NCI-H510A treated with DMSO at 0.1 percent for 48 hours (cell line): ENCODE measurements around the gene ST3GAL3.

Experiments used
- DNase-seq: peaks from one replicate; lab custom pipeline; 2025; lab: John Stamatoyannopoulos, UW

Gene ST3GAL3

DNA sequence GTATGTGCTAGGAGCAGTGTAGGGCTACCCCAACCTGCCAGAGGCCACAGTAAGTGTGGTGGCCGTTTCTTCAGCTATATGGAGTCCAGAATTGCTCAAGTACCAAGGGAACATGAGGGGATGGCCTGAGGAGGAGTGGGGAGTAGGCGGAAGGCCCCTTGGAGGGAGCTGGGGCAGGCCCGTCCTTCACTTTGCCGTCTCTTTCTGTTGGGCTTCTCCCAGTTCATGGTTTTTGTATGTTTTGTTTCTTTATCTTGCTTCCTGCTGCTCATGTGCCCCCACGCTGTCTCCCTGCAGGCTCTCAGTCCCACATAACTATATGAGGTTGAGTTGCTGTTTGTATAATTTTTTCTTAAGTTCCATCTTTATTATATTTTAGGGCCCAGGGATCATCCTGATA is 256.6 kb downstream of the ST3GAL3 start:
- no peak for DNase-seq

DNA sequence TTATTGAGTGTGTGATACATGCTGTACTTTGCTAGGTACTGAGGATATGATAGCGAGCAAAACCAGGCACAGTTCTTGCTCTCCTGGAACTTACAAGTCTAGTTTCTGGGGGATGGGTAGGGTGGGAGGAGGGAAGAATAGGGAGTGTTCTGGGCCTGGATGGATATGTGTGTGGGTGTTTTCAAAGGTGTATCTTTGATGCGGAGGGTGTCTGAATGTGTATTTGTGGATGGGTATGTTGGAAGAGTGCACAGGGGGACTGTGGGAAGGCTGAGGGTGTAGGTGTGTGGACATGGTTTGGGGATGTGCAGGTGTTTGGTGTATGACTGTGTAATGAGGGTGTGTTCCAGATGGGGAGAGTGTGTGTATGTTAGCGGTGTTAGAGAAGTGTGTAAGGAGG is 258.0 kb downstream of the ST3GAL3 start:
- DNase-seq = no peak

DNA sequence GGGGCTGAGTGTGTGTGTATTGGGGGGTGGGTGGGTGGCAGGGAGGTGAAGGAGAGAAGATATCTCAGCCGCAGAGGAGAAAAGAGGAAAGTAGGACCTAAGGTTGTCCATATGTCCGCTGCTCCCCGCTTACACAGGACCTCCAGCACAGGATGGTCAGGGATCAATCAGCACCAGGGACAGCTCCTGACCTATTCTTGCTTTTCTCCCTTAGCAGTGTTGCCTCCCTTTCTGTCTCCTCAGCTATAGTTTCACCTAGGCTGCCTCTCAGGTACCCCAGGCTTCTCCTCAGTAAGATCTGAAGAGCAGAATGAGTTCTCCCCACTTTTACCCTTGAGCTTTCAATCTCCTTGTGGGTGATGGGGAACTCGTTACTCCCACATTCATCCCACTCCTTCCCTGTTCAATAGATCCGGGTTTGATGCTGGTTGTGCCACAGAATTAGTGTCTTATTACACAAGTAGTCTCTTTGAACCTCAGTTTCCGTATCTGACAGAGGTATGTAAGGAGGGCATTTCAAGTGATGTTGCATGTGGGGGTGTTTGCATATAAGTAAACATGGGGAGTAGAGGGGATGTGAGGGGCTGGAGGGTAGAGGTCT is 261.1 kb downstream of the ST3GAL3 start:
- DNase-seq = no peak

DNA sequence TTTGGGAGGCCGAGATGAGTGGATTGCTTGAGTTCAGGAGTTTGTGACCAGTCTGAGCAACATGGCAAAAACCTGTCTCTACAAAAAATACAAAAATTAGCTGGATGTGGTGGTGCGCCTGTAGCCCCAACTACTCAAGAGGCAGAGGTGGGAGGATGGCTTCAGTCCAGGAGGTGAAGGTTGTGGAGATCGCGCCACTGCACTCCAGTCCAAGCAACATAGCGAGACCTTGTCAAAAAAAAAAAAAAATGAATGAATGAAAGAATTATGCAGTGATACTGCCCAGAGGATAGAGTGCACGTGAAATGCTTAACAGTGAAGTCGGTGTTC is 262.0 kb downstream of the ST3GAL3 start:
- DNase-seq = no peak

DNA sequence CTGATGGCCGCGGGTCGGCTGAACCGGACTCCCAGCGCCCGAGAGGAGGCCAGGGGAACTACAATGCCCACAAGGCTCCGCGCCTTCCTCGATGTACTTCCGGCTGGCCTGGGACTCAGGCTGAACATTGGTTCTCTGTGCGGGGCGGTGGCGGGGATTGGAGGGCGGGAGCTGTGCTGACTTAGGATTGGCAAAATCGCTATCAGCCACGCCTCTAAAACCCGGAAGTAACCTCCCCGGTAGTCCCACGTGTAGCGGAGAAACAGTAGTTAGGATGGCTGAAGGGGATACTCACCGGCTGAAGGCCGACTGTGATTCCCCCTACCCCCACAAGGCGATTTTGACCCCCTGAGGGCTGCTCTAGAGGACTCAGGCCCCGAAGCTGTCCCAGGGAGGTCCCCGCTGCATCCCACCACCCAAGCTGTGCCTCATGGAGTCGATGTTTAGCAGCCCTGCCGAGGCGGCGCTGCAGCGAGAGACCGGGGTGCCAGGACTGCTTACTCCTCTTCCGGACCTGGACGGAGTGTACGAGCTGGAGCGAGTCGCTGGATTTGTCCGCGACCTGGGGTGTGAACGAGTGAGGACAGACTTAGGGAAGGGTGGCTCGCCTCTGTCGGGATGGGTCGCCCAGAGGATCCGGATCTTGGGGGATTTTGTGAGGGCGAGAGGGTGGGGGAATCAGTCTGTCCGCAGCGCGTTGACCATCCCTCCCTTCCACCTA is 262.6 kb downstream of the ST3GAL3 start, which contains the start of gene DPH2:
DPH2 (plus strand) TSS at position 265 of the 721 bp plus-strand sequence; CDS start at position 431, 166 bp downstream.
- DNase-seq = peak; percentile 100

DNA sequence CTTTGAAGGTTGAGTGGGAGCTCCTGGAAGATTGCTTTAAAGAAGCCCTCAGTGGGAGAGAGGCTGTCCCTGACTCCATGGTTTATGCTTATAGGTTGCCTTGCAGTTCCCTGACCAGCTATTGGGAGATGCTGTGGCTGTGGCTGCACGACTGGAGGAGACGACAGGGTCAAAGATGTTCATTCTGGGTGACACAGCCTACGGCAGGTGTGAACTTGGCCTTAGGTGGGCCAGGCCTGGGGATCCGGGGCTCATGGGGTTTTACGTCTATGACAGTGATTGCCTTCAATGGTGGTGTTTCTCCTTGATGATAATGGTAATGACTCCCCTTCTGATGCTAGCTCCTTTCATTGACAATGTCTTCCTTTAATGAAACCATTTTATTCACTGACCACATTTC is 263.2 kb downstream of the ST3GAL3 start:
- DNase-seq = no peak

DNA sequence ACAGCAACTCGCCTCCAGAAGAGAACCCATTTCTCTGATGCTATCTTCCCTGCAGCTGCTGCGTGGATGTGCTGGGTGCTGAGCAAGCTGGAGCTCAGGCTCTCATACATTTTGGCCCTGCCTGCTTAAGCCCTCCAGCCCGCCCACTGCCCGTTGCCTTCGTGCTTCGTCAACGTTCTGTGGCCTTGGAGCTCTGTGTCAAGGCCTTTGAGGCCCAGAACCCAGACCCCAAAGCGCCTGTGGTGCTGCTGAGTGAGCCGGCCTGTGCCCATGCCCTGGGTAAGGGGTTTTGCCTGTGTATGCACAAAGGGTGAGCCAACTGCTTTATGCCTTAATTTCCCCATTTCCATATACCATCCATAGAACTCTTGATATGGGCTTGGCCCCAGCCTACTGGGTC is 263.6 kb downstream of the ST3GAL3 start:
- no peak for DNase-seq

DNA sequence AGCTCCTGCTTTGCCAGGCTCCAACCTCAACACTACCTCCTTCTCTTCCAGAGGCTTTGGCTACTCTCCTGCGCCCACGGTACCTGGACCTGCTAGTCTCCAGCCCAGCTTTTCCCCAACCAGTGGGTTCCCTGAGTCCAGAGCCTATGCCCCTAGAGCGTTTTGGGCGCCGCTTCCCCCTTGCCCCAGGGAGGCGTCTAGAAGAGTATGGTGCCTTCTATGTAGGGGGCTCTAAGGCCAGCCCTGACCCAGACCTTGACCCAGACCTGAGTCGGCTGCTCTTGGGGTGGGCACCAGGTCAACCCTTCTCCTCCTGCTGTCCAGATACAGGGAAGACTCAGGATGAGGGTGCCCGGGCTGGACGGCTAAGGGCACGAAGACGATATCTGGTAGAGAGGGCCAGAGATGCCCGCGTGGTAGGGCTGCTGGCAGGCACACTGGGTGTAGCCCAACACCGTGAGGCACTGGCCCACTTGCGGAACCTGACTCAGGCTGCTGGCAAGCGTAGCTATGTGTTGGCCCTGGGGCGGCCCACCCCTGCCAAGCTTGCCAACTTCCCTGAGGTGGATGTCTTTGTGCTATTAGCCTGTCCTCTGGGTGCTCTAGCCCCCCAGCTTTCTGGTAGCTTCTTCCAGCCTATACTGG is 264.1 kb downstream of the ST3GAL3 start:
- no peak for DNase-seq

DNA sequence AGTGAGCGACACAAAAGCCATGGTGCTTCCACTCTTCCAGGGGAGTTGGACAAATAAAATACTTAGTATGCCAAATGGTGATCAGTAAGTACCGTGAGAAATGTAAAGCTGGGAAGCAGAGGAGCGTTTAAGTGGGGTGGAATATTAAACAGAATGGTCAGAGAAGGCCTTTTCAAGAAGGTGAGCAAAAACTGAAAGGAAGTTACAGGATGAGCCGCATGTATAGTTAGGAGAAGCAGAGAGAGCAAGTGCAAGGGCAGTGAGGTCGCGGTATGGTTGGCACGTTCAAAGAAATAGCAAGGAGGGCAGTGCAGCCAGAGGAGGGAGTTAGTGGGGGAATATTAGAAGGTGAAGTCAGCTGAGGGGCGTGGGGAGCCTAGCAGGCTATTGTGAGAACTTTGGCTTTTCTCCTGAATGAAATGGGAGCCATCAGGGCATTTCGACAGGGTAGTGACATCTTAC is 266.7 kb downstream of the ST3GAL3 start:
- DNase-seq = peak; percentile 100

DNA sequence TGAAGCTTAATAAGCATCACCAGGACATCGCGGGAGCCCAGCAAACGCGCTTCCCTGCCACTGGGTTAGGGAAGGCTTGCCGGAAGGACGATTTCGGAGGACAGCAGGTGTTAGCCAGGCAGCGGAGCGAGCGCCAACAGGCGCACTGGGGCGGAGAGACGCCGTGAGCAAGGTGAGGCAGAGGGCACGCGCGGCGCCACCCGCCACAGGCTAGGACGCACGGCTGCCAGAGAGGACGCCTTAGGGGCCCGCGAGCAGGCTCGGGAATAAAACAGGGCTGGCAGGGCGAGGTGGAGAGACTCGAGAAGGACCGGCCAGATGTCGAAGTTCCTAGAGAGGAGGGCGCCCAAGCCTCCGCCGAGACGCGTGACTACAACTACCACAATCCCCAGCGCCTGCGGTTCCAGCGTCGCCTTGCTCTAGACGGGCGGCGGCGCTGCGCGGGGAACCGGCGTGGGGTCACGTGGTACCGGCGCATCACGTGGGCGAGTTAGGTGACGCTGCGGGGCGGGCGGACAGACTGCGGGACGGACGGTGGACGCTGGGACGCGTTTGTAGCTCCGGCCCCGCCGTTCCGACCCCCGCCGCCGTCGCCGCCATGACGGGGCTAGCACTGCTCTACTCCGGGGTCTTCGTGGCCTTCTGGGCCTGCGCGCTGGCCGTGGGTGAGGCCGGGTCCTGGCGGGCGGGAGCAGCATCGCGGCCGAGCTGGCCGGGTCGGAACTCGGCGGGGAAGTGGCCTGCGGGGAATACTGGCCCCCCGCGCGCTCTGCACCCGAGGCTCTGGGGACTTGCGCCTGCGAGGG is 267.3 kb downstream of the ST3GAL3 start, which contains the start of gene ATP6V0B:
ATP6V0B (plus strand) TSS at position 518 of the 806 bp plus-strand sequence; CDS start at position 599, 81 bp downstream.
- peak; percentile 100 for DNase-seq

DNA sequence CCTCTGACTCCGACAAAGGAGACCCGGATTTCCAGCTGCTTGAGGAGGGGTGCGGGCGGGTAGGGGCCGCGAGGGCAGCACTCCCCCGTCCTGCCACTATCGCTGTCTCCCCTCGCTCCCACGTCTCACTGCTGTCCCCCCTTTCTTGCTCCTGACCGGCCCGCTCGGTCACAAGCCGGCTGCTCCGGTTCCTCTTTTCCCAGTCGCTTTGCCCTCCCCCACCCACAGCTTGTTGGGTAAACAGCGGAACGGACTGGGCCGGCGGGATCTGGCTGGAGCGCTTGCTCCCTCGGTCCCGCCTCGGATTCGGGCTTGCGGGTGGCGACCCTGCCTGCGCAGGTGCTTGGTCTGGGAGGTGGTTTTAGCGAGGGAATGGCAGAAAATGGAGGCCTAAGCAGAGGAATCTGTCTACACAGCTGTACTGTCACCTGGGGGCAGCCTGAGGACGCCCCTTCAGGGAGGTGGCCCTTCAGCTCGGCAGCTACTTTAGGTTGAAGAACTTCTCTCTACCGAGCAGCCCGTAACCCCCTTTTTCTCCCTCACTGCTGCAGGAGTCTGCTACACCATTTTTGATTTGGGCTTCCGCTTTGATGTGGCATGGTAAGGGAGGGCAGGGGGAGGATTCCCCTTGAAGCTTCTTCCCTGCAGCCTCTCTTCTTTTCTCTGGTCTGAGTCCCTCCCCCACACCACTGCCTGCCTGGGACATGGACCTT is 268.1 kb downstream of the ST3GAL3 start:
- peak; percentile 74 for DNase-seq

DNA sequence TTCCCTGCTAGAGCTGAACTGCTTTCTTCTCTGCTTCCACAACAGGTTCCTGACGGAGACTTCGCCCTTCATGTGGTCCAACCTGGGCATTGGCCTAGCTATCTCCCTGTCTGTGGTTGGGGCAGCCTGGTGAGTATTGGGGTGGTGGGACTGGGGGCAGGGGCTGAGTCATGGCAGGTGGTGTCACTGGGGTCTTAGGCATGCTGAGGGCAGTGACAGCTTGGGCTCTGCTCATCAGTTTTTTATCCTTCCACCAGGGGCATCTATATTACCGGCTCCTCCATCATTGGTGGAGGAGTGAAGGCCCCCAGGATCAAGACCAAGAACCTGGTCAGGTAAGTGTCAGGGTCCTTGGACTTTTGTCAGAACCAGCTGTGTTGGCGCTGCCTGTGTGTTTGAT is 268.7 kb downstream of the ST3GAL3 start:
- DNase-seq = no peak

DNA sequence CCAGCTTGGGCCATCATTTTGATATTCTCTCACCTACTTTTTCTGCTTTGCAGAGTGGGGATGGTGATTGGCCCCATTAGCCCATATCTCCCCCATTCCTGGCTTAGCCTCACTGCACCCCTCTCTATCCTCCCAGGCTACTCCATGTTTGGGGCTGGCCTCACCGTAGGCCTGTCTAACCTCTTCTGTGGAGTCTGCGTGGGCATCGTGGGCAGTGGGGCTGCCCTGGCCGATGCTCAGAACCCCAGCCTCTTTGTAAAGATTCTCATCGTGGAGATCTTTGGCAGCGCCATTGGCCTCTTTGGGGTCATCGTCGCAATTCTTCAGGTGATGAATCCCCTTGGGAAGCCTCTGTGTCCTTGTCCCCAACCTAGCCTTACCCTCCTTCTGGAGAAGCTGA is 269.6 kb downstream of the ST3GAL3 start:
- no peak for DNase-seq

DNA sequence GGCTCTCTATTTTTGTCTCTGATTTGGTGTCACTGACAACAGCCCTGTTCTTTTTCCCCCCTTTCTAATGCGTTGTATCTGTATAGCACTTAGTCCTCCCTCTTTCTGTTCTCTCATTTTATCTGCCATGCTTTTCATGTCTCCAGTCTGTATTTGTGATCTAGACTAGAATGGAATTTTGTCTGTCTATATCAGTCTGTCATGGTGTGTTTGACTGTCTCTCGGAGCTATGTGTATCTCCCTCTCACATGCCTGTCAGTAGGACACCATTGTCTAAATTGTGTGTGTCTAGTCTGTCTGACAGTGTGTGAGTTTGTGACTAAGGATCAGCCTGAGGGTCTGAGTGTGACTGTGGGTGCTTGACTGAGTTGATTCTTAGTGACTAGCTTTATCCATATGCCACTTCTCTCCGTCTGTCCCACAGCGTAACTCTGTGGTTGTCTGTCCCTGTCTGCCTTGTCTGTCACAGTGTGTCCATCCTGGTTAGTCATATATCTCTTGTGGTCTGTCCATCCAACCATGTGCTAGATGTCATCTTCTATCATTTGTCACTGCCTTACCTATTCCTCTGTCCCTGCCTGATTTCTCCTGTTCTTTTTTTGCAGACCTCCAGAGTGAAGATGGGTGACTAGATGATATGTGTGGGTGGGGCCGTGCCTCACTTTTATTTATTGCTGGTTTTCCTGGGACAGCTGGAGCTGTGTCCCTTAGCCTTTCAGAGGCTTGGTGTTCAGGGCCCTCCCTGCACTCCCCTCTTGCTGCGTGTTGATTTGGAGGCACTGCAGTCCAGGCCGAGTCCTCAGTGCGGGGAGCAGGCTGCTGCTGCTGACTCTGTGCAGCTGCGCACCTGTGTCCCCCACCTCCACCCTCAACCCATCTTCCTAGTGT is 270.3 kb downstream of the ST3GAL3 start:
- DNase-seq = no peak

DNA sequence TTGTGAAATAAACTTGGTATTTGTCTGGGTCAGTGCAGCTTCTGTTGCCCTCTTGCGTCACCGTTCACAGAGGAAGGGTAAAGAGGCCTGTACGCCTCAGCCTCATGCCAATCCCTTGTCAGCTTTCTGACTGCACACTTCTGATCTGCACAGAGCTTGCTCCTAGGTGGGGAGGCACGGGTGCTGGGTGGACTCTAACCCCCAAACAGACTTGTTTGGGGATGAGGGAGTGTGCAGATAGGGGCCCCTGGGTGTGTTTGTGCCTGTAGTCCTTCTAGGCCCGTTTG is 270.9 kb downstream of the ST3GAL3 start:
- DNase-seq = no peak

DNA sequence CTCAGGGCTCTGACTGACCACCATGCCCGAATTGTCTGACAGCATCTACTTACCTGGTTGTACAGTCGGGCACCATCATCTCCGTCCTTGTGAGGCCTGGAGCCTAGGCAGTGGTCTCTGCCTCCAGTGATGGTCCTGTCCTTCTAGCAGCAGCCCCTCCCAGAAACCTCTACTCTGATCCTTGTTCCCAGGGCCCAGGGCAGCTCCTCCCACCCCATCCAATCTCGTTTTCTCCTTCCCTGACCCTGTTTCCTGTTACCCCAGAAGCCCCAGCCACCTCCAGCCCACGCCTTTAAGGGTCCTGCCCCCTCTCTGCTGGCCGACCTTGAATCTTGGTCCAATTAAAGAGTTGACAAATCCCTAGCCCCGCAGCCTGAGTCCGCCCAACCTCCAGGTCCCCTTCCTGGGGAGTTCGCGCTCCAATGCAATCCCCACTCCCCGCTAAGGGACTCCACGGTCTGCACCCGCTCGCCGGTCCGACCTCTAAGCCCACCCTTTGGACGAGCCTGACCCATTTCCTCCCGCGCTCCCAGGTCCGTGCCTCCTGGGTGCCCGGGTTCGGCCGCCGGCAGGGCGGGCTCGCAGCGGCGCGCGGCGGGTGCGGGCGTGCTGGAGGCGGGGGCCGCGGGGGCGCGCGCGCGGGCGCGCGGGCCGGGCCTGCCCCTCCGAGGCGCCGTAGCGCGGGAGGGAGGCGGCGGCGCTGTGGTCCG is 271.4 kb downstream of the ST3GAL3 start, which contains the start of gene B4GALT2:
B4GALT2 (plus strand) TSS at position 660 of the 710 bp plus-strand sequence. CDS start 1,951 bp downstream, outside the sequence.
- peak; percentile 89 for DNase-seq

DNA sequence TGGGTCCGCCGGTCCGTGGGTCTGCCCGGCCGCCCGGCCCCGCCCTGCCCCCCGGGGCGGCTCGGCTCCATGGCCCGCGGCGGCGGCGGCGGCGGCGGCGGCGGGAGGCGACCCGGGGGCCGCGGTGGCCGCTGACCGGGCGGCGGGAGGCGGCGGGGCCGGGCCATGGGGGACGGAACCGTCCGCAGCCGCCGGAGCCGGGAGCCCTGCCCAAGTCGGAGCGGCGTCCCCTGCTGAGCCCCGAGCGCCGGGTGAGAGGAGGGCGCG is 271.9 kb downstream of the ST3GAL3 start:
- DNase-seq = no peak

DNA sequence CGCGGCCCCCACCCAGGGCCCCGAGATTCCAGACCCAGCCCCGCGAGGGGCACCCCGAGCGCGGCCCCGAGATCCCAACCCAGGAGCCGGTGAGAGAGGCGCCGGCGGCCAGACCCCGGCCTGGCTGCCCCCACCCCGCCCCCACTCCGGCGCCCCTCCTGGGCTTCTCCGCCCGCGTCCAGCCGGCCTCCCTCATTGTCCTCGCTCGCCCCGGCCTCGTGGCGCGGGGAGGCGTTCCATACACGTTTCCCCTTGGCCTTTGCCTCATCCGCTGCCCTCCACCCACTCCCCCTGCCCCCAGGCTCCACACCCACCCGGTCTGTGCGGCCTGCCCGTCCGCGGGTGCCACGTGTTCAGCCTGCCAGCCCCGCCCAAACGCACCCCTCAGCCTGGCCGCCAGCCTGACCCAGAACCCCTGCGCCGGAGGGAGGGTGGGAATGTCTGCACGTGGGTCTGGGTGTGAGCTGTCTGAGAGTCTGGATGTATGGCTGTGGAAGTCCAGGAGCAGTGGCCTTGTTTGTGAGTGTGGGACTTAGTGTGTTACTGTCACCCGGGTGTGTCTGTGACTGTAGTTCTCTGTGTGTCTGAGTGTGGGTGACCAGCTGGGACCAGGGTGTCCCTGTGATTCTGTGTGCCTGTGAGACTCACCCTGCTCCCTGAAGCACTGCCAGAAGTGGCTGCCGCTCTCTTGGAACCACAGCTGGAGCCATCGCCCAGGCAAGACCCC is 272.4 kb downstream of the ST3GAL3 start:
- peak; percentile 78 for DNase-seq

DNA sequence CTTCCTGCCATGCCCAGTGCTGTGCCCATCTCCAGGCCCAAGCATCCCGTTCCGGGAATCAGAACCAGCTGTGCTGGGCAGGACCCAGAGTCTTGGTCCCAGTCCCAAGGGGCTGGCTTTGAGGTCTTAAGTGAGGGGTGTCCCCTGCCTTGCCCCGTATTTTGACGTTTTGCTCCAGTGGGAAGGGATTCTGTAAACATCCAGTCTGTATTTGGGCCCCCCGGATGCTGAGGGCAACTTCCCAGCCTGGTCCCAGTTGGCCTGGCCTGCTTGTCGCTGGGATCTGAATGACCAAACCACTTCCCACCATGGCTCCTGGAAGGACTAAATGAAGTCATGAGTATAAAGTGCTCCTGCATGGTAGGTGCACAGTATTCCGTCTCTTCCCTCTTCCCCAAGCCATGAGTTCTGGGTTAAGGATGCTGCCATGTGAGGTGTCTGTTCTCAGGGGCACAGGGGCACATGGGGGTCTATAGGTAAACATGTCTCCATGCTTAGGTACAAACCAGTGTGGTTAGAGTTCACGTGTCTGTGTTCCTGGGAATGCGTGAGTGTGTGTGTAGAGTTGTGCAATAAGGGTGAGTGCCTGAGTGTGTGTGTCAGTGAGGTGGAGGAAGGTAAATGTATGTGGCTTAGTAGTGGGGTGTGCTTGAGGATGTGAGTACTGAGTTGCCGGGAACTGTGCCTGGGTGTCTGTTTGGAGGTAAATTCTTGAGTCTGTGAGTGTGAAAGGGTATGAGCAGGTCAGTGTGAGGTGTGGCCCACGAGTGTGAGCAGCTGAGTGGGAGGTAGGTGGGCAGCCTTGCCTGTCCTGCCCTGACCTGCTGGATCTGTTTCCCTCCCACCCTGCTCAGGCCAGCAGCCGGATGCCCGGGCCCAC is 273.2 kb downstream of the ST3GAL3 start:
- peak; percentile 86 for DNase-seq
